NT2/D1 (cell line): ENCODE measurements around the gene TAF1.

Experiments
- YY1 ChIP-seq: IDR thresholded peaks from 2 replicates; pipeline ENCODE4 v1.6.1; 2011; ENCODE audit not compliant: insufficient read length, insufficient read depth
- ZNF274 ChIP-seq: IDR thresholded peaks from 2 replicates; pipeline ENCODE4 v1.6.1; 2011; ENCODE audit warnings: mild to moderate bottlenecking, low read depth, low read length

- TF ChIP-seq YY1 (no peak), ZNF274 (no peak)
Observed at GRCh38 chrX:71320126-71320525, 46.0 kb upstream of the TAF1 start.
